HG03342 (cell line): ENCODE results near the gene DTD2.
"Not testable (repeated sequence)": the region's sequence is repeated elsewhere in the genome, so short reads cannot be mapped to it uniquely, and the experiment has no call there.

Experiments
- ATAC-seq: cut with Tn5 transposase; IDR thresholded peaks from one replicate; pipeline ENCODE4 v1.9.1; 2021; ENCODE audit warnings: mild to moderate bottlenecking, moderate library complexity; ENCODE audit not compliant: unreplicated experiment

The DTD2 gene

GRCh38 chr14:31456841-31457664, at the start of gene DTD2:
TSS of gene DTD2 (minus strand) at chr14:31457506. CDS start at chr14:31457393, 113 bp downstream.
- ATAC-seq = peak; percentile 97

GRCh38 chr14:31505411-31505810, 48.1 kb upstream of the DTD2 start:
- ATAC-seq = no peak

GRCh38 chr14:31501870-31502269, 44.6 kb upstream of the DTD2 start:
- no peak for ATAC-seq

GRCh38 chr14:31492759-31493498, 35.6 kb upstream of the DTD2 start:
- no peak for ATAC-seq

GRCh38 chr14:31489691-31490090, 32.4 kb upstream of the DTD2 start:
- ATAC-seq = peak; percentile 67

GRCh38 chr14:31487886-31488285, 30.6 kb upstream of the DTD2 start, which contains the start of gene GPR33:
TSS of gene GPR33 (minus strand) at chr14:31488039. CDS start at chr14:31483965, 4,074 bp downstream.
- no peak for ATAC-seq

- no peak for ATAC-seq
Measured at GRCh38 chr14:31486764-31487163, 29.5 kb upstream of the DTD2 start.

- ATAC-seq = no peak
Measured at GRCh38 chr14:31484754-31485153, 27.4 kb upstream of the DTD2 start.

- no peak for ATAC-seq
Measured at GRCh38 chr14:31480156-31480555, 22.9 kb upstream of the DTD2 start.

- no peak for ATAC-seq
Measured at GRCh38 chr14:31479027-31479426, 21.7 kb upstream of the DTD2 start.

GRCh38 chr14:31477248-31477647, 19.9 kb upstream of the DTD2 start:
- ATAC-seq = no peak

- no peak for ATAC-seq
Measured at GRCh38 chr14:31476131-31476866, 19.0 kb upstream of the DTD2 start.

GRCh38 chr14:31466554-31466953, 9.2 kb upstream of the DTD2 start:
- ATAC-seq = no peak

- no peak for ATAC-seq
Measured at GRCh38 chr14:31465111-31465510, 7.8 kb upstream of the DTD2 start.

- not testable (repeated sequence) for ATAC-seq
Measured at GRCh38 chr14:31462450-31462849, 5.1 kb upstream of the DTD2 start.

GRCh38 chr14:31461545-31461944, 4.2 kb upstream of the DTD2 start:
- no peak for ATAC-seq

GRCh38 chr14:31457665-31458659, 656 bp upstream of the DTD2 start:
- no peak for ATAC-seq

- ATAC-seq = no peak
Measured at GRCh38 chr14:31449971-31450610, 7.2 kb downstream of the DTD2 start.

- no peak for ATAC-seq
Measured at GRCh38 chr14:31449136-31449535, 8.2 kb downstream of the DTD2 start.

GRCh38 chr14:31445703-31446102, 11.6 kb downstream of the DTD2 start:
- ATAC-seq = no peak
